Lower leg skin (tissue), 3 donors: ENCODE measurements around the gene SGIP1.

ENCODE experiments used
- CTCF ChIP-seq, 3 donors: fragments of 450-650 bp; IDR thresholded peaks; one replicate each; pipeline ENCODE4 v1.5.1; 2016; ENCODE audit warnings: antibody characterized with exemption in 3 of 3, mild to moderate bottlenecking in 3 of 3, moderate library complexity in 2 of 3
- POLR2A ChIP-seq, 2 donors: fragments of 450-650 bp; IDR thresholded peaks; one replicate each; pipeline ENCODE4 v1.6.1; 2016 to 2017; ENCODE audit warnings: antibody characterized with exemption in 2 of 2, mild to moderate bottlenecking in 1 of 2, moderate library complexity in 1 of 2

GRCh38 chr1:66678146-66678545 is 144.2 kb downstream of the SGIP1 start:
- TF ChIP-seq POLR2A (IDR thresholded peaks at IDR 0.05): no peak
- no peak for TF ChIP-seq CTCF (IDR thresholded peaks at IDR 0.05)
